MV-4-11 (cell line): ENCODE results near the gene KRTAP20-2.

Source experiments
- DNase-seq: peaks from one replicate; lab custom pipeline; 2025; lab: John Stamatoyannopoulos, UW

KRTAP20-2 gene

GRCh38 chr21:30634906-30635305 is at the start of gene KRTAP20-2:
KRTAP20-2 (plus strand) TSS chr21:30635206; CDS start chr21:30635264, 58 bp downstream.
- no peak for DNase-seq

- DNase-seq = no peak
Observed at GRCh38 chr21:30590297-30590696, 44.7 kb upstream of the KRTAP20-2 start, which contains the start of gene KRTAP22-2. KRTAP22-2 (minus strand) TSS chr21:30590397.

- no peak for DNase-seq
Observed at GRCh38 chr21:30592140-30592539, 42.9 kb upstream of the KRTAP20-2 start, which contains the start of gene KRTAP6-3. KRTAP6-3 (plus strand) TSS chr21:30592440; CDS start chr21:30592446, 6 bp downstream.

GRCh38 chr21:30598802-30599201 is 36.2 kb upstream of the KRTAP20-2 start, which contains the start of gene KRTAP6-2:
KRTAP6-2 (minus strand) TSS chr21:30598902; CDS start chr21:30598874, 28 bp downstream.
- DNase-seq = no peak

- no peak for DNase-seq
Observed at GRCh38 chr21:30600787-30601186, 34.2 kb upstream of the KRTAP20-2 start, which contains the start of gene KRTAP22-1. KRTAP22-1 (plus strand) TSS chr21:30601087.

GRCh38 chr21:30605968-30606367 is 29.0 kb upstream of the KRTAP20-2 start:
- DNase-seq = no peak

- DNase-seq = no peak
Observed at GRCh38 chr21:30612132-30612531, 22.9 kb upstream of the KRTAP20-2 start.

GRCh38 chr21:30613836-30614235 is 21.2 kb upstream of the KRTAP20-2 start, which contains the start of gene KRTAP6-1:
KRTAP6-1 (minus strand) TSS chr21:30613930; CDS start chr21:30613904, 26 bp downstream.
- DNase-seq = no peak

GRCh38 chr21:30615199-30615598 is 19.8 kb upstream of the KRTAP20-2 start:
- no peak for DNase-seq

- DNase-seq = no peak
Observed at GRCh38 chr21:30616125-30616524, 18.9 kb upstream of the KRTAP20-2 start, which contains the start of gene KRTAP20-1. KRTAP20-1 (plus strand) TSS chr21:30616425; CDS start chr21:30616455, 30 bp downstream.

GRCh38 chr21:30620080-30620479 is 14.9 kb upstream of the KRTAP20-2 start:
- peak; percentile 14 for DNase-seq

- DNase-seq = no peak
Observed at GRCh38 chr21:30620522-30620921, 14.5 kb upstream of the KRTAP20-2 start, which contains the start of gene KRTAP20-4. KRTAP20-4 (plus strand) TSS chr21:30620627.

GRCh38 chr21:30623362-30623761 is 11.6 kb upstream of the KRTAP20-2 start:
- DNase-seq = no peak

- no peak for DNase-seq
Observed at GRCh38 chr21:30625449-30626165, 9.4 kb upstream of the KRTAP20-2 start.

GRCh38 chr21:30628109-30628508 is 6.9 kb upstream of the KRTAP20-2 start:
- DNase-seq = no peak

GRCh38 chr21:30629200-30629599 is 5.8 kb upstream of the KRTAP20-2 start:
- no peak for DNase-seq

- no peak for DNase-seq
Observed at GRCh38 chr21:30638686-30639085, 3.7 kb downstream of the KRTAP20-2 start.

GRCh38 chr21:30642564-30642963 is 7.6 kb downstream of the KRTAP20-2 start, which contains the start of gene KRTAP20-3:
KRTAP20-3 (plus strand) TSS chr21:30642864.
- no peak for DNase-seq

- DNase-seq = no peak
Observed at GRCh38 chr21:30646904-30647414, 12.0 kb downstream of the KRTAP20-2 start.

- no peak for DNase-seq
Observed at GRCh38 chr21:30652891-30653290, 17.9 kb downstream of the KRTAP20-2 start.

- DNase-seq = no peak
Observed at GRCh38 chr21:30668776-30669175, 33.8 kb downstream of the KRTAP20-2 start.

- DNase-seq = no peak
Observed at GRCh38 chr21:30672985-30673650, 38.1 kb downstream of the KRTAP20-2 start.
